Kidney (tissue), 14 donors: ENCODE measurements around the gene TCEANC2. TPM values are rescaled to one million over a fixed set of nuclear protein-coding genes. Genes with fewer than 3 reads are reported as not detected.

ENCODE experiments used
- DNase-seq, 5 donors: peaks; one replicate each; pipeline ENCODE4 v3.0.0-alpha.2; 2013 to 2020
- FAIRE-seq: peaks from 2 replicates; lab custom pipeline; 2012; peaks lifted over from hg19 to GRCh38; lab: Jason Lieb, UNC
- H3K27ac ChIP-seq, 2 donors: one replicate each; pipeline ENCODE4 v1.7.0; 2013; ENCODE audit warnings: low read depth in 2 of 2, low read length in 2 of 2, inconsistent platforms in 1 of 2
- H3K27me3 ChIP-seq: one replicate; pipeline ENCODE4 v1.7.1; 2013; ENCODE audit warnings: low read length, inconsistent platforms; ENCODE audit not compliant: control insufficient read depth, insufficient read depth
- H3K36me3 ChIP-seq, 3 donors: one replicate each; pipeline versions ENCODE4 v1.7.0 to v1.7.1; 2013; ENCODE audit warnings: low read length in 3 of 3, control low read depth in 1 of 3, inconsistent platforms in 1 of 3; ENCODE audit not compliant: insufficient read depth in 3 of 3, control insufficient read depth in 2 of 3
- H3K4me1 ChIP-seq, 3 donors: one replicate each; pipeline versions ENCODE4 v1.7.0 to v1.7.1; 2013; ENCODE audit warnings: low read length in 3 of 3, inconsistent platforms in 1 of 3, low read depth in 1 of 3; ENCODE audit not compliant: control insufficient read depth in 2 of 3, insufficient read depth in 2 of 3
- H3K4me3 ChIP-seq, 3 donors: one replicate each; pipeline versions ENCODE4 v1.7.0 to v1.8.1; 2013; ENCODE audit warnings: low read length in 3 of 3, control low read depth in 1 of 3, inconsistent platforms in 1 of 3
- H3K9ac ChIP-seq, 3 donors: one replicate each; pipeline versions ENCODE4 v1.7.0 to v1.7.1; 2013; ENCODE audit warnings: low read length in 3 of 3, control low read depth in 1 of 3, inconsistent platforms in 1 of 3
- H3K9me3 ChIP-seq, 3 donors: one replicate each; pipeline versions ENCODE4 v1.7.0 to v1.7.1; 2013; ENCODE audit warnings: low read length in 3 of 3, control low read depth in 1 of 3, inconsistent platforms in 1 of 3; ENCODE audit not compliant: control insufficient read depth in 2 of 3, insufficient read depth in 1 of 3
- CTCF ChIP-seq: IDR thresholded peaks from 3 replicates; pipeline ENCODE4 v1.5.1; 2012; ENCODE audit warnings: mild to moderate bottlenecking, moderate library complexity, borderline replicate concordance; ENCODE audit not compliant: insufficient read depth; ENCODE audit errors: extremely low read depth
- intact Hi-C: fragments of 100-400 bp; cut with DNase I; formaldehyde crosslinking; loops from one replicate; pipeline ENCODE4 v1.11.1; 2022
- polyA plus RNA-seq: library from polyadenylated mRNA; stranded (reverse); fragments of 350-450 nt; fragmentation: Illumina TruSeq; extraction: RNeasy Lipid Tissue Mini Kit (QIAGEN cat#74804); gene quantifications from one replicate; pipeline ENCODE4 v1.2.3, GENCODE V29; 2014; ENCODE audit warnings: low read depth, low replicate concordance; ENCODE audit not compliant: insufficient read depth
- total RNA-seq: library from RNA; stranded (reverse); fragmentation: NEBNext Ultra II Directional; extraction: Animal tissue kit (Norgen Biotek cat#: 25700); gene quantifications from one replicate; pipeline ENCODE4 v1.2.1, GENCODE V29; 2021
- donor health status: control.
- donor health status: control.
- donor health status: control.
- donor health status: control.
- donor health status: control.
- donor health status: DM: yes; HTN: yes; CAD: no.
- donor health status: Normal renal cell carcinoma (clear cell type).

The TCEANC2 gene
- total and polyA plus RNA-seq, 2 donors from 2014 or later: 3.1 to 5.1 TPM

- no peaks in the 10 kb centered on the region for H3K36me3 ChIP-seq
- TF ChIP-seq CTCF: no peak
- no peaks in the 10 kb centered on the region for H3K9me3 ChIP-seq
- no peak overlapping the region for H3K27ac ChIP-seq
- H3K4me3 ChIP-seq: no peak overlapping the region
- no peaks in the 10 kb centered on the region for H3K27me3 ChIP-seq
- DNase-seq (no peak), FAIRE-seq (no peak)
- no peak overlapping the region for H3K9ac ChIP-seq
- intact Hi-C loops: no loop called here
- H3K4me1 ChIP-seq: peaks cover 0 to 4% (median 0%) of the 10 kb centered on the region in 3 donors
Observed at GRCh38 chr1:54112027-54112426, 58.6 kb downstream of the TCEANC2 start.

- DNase-seq: peak in 2 of 5 donors; percentile 41 to 79
- intact Hi-C loops: no loop called here
Observed at GRCh38 chr1:54112705-54113368, 59.4 kb downstream of the TCEANC2 start.

GRCh38 chr1:54114001-54114400, 60.6 kb downstream of the TCEANC2 start:
- no peak overlapping the region for H3K27ac ChIP-seq
- FAIRE-seq: no peak
- no peaks in the 10 kb centered on the region for H3K36me3 ChIP-seq
- H3K4me3 ChIP-seq: no peak overlapping the region
- no peaks in the 10 kb centered on the region for H3K9me3 ChIP-seq
- intact Hi-C loops: no loop called here
- no peak overlapping the region for H3K9ac ChIP-seq
- no peak for DNase-seq
- peaks cover 0 to 4% (median 0%) of the 10 kb centered on the region in 3 donors for H3K4me1 ChIP-seq
- H3K27me3 ChIP-seq: no peaks in the 10 kb centered on the region
- TF ChIP-seq CTCF: no peak

More at GRCh38 chr1:54112705-54113368, 59.4 kb downstream of the TCEANC2 start:
- FAIRE-seq: no peak
- no peak overlapping the region for H3K27ac ChIP-seq
- no peak overlapping the region for H3K9ac ChIP-seq
- no peaks in the 10 kb centered on the region for H3K9me3 ChIP-seq
- no peak overlapping the region for H3K4me3 ChIP-seq
- H3K4me1 ChIP-seq: peaks cover 0 to 4% (median 0%) of the 10 kb centered on the region in 3 donors
- H3K27me3 ChIP-seq: no peaks in the 10 kb centered on the region
- TF ChIP-seq CTCF: no peak
- H3K36me3 ChIP-seq: no peaks in the 10 kb centered on the region
